Activated CD8-positive, alpha-beta memory T cell treated with anti-CD3 and anti-CD28 coated beads for 4 hours (primary cell): ENCODE data around the gene MMP8.

Experiments
- DNase-seq, 2 donors: peaks; one replicate each; pipeline ENCODE4 v3.0.0-alpha.2; 2020; ENCODE audit warnings: low read depth in 2 of 2

Gene MMP8

DNA sequence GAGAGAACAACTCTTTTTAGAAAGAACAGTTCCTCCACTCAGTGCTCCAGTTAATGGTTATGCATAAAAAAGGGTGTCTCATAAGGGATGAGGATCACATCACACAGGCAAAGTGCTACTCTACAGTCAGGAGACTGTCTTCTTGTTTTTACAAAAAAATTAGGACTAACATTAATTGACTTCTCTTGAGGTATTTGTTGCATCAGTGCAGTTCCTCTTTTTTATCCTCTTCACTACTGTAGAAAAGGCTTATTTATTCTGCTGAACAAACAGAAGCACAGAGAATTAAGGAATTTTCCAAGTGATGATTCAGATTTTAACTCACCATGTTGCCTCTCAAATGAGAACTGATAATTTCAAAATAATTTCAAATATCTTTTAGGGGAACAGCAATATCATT is 1.9 kb downstream of the MMP8 start:
- DNase-seq = no peak

DNA sequence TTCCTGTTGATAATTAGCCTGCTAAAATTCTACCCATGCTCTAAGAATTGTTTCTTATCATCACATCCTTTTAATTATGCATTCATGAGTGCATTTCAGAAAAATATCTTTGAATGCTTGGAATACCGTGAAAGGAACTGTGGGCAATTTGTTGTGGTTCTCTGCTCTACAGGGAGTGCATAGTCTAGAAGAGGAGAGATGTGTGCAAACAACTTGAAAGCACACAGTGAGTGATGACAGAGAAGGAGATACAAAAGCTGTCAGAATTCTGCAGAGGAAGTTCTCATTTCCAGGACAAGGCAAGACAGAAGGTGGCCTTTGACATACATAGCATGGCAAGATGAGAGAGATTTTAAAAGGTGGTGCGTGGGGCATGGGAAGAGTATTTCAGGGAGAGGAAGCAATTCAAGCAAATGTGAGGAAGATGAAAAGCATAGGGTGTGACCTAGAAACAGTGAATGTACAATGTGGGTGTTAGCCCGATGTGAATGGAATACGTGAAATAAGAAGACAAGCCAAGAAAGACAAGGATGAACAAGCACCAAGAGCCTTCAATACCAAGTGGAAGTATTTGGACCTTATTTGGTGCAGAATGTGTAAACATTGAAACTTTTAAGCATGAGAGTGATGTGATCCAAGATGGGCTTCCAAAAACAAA is 5.0 kb downstream of the MMP8 start:
- no peak for DNase-seq

DNA sequence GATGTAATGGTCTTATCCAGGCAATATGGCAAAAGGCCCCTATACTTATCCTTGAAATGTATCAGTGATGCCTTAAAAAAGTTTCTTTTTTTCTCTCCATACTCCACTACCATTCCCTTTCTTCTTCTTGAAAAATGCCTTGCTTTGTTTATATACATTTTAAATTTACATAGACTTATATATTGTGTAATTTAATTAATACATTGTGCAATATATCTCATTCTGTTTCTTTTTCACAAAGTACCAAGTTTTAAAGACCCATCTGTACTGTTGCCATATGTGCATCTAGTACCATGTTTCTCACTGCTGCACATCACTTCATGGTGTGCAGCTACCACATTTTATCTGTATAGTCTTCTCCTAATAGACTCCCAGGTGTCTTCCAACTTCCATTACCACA is 7.5 kb downstream of the MMP8 start:
- DNase-seq = no peak

DNA sequence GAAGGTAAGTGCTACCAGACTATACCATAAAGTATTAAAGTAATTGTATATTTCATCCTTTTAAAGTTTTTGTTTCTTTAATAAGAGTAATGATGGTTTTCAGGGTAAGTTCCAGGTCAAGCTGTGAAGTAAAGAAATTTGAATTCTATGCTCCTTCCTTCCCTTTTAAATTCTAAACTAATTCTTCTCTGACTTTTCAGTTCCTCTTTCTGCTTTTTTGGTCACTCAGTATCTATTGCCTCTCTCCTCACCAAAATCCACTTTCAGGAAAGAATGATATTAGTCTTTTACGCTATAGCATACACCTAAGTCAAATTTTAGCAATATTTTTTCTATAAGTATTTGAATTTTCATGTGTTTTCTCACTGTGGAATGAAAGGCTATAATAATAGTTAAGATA is 8.2 kb downstream of the MMP8 start:
- DNase-seq = no peak

DNA sequence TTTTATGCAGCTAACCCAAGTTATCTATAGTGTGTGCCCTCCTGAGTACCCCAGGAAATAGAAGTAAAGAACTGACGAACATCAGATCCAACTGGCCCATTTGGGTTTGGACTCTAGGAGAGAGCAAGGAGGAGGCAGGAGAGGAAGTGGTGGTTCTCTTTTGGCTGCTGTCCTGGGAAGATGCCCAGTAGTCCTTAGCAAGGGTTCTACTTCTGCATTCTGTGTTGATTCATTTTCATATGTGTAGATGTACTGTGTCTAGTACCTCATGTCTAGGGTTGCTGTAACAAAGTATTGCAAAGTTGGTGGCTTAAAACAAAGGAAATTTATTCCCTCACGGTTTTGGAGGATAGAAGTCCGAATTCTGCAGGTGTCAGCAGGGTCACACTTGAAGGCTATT is 12.6 kb downstream of the MMP8 start:
- DNase-seq = no peak

DNA sequence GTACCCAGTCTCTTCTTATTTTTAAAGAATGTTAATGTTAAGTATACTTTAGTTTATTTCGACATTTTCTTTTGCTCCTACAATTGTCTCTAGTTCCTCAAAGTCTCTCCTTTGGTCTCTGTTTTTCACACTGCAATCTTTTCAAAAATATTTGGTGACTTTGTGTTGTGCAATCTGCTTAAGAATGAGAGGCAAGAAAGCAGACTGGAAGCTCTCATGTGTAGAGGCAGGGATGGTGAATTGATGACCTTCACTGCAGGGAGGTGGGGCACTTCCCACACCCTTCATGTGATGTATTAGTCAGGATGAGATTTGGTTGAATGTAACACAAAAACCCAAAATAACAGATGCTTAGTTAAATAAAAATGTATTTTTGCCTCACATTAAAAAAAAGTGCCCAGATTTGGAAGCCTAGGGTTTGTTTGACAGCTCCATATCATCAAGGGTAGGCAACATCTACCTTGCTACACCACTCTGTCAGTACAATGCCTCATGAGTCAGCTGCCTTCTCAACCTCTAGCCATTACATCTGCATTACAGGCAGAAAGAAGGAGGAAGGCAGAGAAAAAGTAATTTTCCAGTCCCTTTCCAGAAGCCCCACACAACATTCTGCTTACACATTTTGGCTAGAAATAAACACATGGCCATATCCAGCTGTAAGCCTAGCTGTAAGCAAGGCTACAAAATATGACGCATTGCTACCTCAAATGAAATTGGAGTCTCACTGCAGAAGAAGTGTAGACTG is 15.4 kb downstream of the MMP8 start:
- no peak for DNase-seq

DNA sequence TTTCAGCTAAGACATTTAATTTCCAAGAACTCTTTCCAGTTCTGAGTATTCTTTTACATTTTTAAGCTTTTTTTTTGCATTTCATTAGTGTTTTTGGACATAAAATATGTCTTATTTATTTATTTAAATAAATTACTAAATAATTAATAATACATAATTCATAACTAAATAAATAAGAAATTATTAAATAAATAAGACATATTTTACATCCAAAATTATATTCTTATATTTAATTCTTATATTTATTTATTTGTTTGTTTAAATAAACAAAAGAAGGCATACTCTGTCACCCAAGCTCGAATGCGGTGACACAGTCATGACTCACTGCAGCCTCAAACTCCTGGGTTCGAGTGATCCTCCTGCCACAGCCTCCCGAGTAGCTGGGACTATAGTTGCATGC is 16.1 kb downstream of the MMP8 start:
- no peak for DNase-seq

DNA sequence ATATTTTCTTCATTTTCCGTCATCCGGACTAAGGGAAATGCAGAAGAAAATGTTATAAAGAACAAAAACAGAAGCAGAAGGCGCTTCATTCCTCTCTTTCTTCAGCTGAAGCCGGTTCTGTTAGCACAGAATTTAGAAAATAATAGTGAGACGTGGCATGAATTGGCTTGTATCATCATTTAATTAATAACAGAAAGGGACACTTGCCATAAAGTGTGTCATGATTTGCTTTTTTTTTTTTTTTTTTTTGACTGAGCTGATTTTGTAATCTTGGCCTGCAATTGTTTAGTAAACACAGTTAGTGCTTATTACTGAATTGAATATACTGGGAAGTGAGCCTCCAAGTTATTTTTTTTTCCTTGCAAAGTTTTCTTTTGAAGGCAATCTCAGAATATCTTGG is 19.1 kb downstream of the MMP8 start, which contains the start of gene MMP27:
TSS of gene MMP27 (minus strand) at position 144 of the 400 bp plus-strand sequence. CDS start at position 89, 55 bp downstream.
- DNase-seq = no peak

DNA sequence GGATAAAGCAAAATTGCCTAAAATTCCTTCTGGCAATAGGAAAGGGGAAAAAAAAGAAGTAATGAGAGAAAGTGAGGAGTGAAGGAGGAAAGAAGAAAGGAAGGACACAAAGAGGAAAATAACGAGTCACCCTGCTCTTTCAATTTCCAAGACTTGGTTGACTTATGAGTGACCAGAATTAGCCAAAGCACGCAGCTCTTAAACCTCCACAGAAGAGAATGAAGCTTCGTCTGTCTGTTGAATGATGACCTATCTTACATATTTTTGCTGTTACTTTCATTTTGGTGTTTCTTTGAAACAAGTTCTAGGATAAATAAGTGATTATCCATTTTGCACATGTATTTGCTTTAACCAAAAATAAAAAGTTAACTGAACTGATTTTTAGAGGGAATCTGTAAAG is 19.9 kb downstream of the MMP8 start:
- no peak for DNase-seq

DNA sequence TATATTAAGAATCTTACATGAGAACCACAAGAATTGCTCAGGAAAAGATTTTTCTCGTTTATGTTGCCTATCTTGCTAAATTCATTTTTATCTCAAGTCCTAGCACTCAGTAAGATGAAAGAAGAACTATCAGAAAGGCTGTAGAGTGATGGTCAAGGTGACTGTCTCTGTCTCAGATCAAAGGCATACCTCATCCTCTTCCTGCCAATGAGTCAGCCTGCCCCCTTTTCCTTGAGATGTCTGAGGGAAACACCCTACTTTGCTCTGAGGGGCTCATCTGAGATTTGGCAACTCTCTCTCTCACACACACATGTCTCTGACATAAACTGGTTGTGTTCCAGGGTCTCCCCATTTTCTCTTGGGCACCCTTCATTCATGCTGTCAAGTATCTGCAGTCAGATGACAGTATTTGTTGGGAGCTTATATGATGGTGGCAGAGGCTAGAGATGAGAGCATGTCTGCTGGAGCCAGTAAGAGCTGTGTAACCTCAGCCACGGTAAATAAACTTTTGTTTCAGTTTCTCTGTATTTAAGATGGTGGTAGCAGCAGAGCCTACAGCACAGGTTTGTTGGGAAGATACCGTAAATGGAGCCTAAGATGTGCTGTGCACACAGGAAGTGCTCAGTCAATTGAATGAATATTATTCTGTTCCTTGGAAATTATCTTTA is 20.8 kb downstream of the MMP8 start:
- no peak for DNase-seq

DNA sequence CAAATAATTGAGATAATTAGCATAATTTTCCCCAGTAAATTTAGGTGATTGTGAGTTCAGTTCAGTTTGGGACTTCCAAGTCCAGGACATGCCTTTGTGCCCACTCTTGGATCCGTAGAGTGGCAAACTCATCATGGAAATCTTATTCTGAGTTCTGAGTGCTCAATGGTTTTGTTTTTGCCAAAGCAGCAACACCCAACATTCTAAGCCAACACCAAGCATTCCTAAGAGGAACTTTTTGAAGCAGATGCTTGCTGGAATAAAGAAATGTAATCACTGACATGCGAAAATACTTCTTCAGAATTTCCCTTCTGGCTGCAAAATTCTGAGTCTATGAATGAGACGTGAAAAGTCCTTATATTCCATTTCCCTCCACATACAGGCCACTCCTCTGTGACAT is 29.6 kb downstream of the MMP8 start:
- DNase-seq = no peak

DNA sequence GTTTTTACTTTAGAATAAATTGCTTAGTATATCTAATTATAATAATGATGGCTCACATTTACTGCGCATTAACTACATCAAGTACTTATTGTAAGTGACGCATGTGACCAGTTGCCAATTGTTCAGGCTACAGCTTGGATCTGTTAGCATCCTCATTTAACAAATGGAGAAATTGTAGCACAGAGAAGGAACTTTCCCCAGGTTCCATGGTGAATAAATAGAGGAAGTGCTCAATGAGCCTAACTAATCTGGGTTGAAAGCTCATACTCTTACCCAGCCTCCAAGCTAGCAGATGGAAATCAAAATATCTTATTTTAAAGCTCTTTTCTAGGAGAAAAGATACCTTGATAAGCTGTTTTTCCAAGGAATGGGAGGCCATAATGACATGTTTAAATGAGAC is 39.0 kb downstream of the MMP8 start:
- no peak for DNase-seq

DNA sequence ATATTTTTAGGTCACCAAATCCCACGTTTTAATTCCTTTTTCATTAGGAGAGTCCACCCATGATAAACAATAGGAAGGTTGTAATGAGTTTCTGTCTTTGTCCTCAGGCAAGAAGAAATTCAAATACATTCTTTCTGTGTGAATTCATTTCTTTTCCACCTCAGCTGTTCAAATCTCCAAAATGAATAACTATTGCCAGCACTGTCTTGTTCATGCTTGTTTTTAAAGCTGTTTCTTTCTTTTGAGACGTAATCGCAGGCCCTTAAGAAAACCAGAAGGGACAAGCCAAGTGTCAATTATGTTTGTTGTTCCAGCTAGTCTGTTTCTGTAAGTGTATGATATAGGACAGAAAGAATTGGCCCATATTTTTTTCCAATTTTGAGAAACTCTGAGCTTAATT is 39.4 kb downstream of the MMP8 start:
- no peak for DNase-seq

DNA sequence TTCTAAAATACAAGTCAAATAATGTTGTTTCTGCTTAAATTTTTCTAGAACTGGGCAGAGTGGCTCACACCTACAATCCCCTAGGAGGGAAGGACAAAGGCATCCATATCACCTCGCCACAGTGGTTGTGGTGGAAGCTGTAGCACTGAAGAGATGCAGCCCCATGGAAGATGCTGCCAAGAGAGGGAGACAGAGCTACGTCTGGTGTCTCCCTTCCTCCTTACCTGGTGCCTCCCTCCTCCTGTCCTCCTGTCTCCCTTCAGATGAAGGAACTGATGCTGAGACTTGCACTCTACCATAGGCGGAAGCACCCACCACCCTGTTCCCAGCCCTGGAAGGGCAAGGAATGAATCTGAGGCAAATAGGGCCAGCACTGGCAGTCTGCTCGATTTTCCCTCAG is 41.5 kb downstream of the MMP8 start:
- no peak for DNase-seq

DNA sequence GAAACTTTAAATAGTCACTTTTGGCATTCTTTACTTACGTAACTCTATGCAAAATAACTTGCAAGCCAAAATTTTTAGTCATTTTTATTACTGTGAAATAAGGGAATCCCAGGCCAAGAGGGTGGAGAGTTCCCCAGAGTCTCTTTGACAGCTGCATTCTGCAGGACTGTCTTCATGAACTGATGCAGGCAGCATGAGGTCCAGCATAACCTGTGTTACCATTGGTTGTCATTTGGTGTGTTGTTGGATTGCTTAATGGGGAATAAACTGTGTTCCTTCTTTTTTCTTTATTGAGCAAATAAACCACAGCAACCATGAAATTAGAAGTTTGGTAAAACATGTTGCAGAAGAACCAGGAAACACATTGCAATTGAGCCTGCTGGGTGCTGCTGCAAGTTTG is 43.8 kb downstream of the MMP8 start:
- DNase-seq = no peak

DNA sequence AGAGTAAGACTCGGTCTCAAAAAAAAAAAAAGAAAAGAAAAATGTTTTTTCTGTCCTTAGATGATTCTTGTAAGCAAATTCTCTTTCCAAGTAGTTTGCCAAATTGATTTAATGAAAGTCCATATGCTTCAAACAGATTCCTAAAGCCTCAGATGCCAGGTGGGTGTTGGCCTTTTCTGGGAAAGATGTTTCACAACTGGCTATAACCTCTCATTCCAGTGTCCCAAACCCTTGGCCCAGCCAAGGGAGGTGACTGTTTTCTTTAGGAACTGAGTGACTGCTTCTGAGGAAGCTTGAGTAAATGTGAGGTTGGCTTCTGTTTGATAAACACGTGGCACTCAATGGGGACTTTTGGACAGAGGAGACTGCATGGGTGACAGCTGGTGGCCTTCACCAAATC is 46.7 kb downstream of the MMP8 start:
- no peak for DNase-seq

DNA sequence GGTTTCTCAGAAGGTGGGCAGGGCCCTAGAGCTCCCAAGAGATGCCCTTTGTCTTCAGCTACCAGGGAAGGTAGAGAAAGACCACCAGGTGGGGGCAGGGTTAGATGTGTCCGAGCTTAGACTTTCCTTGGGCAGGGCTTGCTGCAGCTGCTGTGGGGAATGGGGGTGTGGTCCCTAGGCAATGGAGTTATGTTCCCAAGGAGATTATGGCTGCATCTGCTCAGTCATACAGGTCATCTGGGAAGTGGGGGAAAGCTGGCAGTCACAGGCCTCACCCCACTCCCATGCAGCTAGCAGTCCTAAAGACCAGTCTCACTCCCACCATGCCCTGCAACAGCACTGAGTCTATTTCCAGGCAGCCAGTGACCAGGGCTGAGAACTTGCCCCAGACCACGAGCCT is 48.7 kb downstream of the MMP8 start:
- no peak for DNase-seq

DNA sequence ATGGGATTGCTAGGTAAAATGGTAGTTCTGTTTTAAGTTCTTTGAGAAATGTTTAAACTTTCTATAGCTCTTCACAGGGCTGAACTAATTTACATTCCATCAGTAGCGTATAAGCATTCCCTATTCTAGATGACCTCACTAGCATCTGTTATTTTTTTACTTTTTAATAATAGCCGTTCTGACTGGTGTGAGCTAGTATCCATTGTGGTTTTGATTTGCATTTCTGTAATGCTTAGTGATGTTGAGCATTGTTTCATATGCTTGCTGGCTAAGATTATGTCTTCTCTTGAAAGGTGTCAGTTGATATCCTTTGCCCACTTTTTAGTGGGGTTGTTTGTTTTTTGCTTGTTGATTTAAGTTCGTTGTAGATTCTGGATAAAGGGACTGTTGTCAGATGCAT is 55.1 kb downstream of the MMP8 start:
- no peak for DNase-seq

DNA sequence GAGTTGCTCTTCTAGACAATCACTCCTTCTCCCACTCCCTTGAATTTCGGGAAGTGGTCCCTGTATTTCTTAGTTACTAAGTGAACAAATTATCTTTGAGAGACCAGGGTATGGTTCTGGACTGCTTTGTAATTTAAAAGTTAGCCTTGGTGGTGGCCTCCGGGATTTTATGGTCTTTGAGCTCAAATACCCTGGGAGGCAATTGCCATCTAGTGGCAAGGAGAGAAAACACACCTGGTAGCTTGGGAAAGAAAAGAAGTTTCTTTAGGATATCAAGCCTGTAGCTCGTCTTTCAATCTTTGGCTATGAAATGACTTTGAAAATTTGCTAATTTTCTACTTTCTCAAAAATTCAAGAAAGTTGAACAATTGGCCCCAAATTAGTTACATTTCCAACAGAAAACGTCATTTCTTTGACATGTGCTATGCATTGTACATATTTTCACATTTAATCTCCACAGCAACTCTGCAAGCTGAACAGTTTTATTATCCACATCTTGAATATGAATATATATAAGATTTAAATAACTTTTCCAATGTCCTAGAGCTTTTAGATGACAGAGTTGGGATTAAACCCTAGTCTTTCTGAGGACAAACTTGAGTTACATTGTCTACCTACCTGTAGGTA is 58.3 kb downstream of the MMP8 start:
- DNase-seq = no peak

DNA sequence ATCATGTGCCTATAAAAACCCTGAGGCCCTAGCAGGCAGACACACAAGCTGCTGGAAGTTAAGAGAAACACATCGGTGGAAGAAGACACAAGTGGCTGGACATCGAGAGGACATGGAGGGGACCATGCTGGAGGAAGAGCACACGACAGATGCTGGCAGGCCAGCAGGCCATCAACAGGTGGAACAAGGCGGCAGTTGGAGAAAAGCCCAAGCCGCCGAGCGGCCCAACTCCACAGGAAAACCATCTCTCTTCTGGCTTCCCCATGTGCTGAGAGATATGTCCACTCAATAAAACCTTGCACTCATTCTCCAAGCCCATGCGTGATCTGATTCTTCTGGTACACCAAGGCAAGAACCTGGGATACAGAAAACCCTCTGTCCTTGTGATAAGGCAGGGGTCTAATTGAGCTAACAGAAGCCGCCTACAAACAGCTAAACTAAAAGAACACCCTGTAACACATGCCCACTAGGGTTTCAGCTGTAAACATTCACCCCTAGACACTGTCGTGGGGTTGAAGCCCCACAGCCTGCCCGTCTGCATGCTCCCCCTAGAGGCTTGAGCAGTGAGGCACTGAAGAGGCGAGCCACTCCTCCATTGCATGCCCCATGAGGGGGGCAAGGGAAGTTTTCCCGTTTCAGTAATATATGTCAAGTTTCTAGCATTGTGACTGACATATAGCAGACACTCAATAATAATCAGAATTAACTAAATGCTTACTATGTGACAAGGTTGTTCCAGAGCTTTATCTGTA is 60.6 kb downstream of the MMP8 start:
- no peak for DNase-seq

DNA sequence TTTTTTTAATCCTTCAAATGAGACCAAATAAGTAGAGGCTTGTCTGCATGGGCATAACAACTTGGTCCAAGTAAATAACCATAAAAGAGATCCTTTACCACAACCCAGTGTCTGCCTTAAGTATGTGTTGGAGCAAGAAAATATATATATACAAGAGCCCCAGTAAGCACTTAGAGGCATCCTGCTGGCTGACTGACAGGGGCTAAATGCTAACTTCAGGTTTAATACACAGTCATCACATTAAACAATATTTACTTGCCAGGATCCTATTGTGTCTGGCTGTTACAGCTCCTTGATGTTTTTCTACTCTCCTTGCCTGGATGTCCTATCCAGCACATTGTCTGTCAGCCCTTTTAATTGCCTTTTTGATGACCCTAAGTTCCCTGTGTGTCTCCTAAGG is 62.1 kb downstream of the MMP8 start:
- DNase-seq = no peak
